NCI-H345 (cell line): ENCODE data around the gene CREBBP.
A peak's percentile ranks its signal among the peaks of the same experiment; 100 is the strongest.

Experiments used
- DNase-seq: peaks from one replicate; lab custom pipeline; 2025; lab: John Stamatoyannopoulos, UW

CREBBP gene

DNA sequence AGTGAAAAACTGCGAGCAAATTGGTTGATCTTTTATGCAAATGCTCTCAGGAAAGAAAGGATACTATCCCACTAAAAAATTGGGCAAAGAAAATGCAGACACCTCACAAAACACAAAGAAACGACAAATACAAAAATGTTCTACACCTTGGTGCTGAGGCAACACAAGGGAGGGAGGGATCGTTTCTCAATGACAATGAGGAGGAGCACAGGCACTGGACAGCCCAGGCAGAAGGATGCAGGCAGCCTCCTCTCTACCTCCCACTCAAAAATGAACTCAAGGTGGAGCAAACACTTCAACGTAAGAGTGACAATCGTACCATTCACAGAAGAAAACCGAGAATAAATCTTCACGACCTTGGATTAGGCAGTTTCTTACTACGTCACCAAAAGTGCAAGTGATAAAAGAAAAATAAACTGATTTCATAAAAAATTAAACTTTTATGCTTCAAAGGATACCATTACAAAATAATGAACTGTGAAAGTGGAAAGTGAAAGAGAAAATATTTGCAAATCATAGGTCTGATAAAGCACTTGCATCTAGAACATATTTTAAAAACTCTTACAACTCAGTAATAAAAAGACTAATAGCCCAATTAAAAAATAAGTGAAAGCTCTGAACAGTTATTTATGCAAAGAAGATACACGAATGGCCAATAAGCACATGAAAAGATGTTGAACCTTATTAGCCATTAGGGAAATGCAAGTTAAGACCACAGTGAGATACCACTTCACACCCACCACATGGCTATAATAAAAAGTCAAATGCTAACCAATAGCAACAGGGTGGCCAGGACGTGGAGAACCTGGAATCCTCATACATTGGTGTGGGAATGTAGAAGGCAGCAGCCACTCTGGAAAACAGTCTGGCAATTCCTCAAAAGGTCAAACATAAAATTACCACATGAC is 82.4 kb downstream of the CREBBP start:
- no peak for DNase-seq

DNA sequence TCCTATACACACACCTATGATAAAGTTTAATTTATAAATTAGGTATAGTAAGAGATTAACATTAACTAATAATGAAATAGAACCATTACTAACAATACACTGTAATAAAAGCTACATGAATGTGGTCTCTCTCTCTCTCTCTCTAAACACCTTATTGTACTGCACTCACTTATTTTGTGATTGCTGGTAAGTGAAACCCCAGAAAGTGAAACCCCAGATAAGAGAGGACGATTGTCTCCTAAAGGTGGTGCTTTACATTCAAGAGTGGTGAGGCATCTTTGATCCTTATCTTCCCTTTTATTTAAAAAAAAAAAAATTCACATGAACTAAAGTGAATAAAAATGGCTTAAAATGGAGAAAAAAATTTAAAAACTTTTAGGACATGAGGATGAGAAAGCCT is 83.0 kb downstream of the CREBBP start:
- no peak for DNase-seq

DNA sequence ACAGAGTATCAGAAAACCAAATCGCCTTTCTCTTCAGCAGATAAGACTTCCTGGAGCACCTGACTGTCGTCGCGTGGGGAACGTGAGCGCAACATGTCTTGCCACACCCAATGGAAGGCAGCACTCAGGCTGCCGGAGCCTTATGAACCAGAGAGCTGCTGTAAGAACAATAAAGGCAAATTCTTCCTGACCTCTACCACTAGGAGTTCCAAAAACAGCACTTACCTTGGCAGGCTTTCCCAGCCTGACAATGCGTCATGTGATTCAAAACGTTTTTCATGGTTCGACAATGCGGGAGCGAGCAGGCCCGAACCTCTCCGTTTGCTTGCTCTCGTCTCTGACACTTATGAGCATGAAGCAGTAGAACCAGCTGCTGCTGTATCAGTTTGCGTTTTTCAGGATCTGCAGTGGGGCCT is 87.3 kb downstream of the CREBBP start:
- DNase-seq = no peak

DNA sequence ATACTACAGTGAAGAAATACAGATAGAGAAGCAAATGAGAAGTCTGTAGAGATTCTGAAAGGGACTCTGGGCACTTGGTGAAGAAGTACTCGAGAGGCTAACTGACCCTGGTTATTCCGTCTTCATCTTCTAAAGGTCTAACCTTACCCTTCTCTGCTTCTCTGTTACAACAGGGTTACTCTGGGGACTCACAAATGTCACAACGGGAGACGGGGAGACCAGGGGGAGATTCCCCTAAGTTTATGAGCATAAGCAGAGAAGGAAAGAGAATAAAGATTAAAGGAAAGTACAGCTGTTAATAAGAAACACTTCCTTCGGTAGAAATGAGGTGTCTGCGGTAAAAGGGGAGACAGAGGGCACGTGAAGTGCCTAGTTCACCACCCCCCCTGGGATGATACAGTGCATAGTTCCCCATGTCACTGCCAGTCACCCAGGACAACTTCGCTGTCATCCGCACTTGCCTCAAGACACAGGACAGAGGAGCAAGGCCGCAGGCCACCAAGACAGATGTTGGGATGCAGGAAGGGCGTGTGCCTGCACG is 88.0 kb downstream of the CREBBP start:
- DNase-seq = no peak

DNA sequence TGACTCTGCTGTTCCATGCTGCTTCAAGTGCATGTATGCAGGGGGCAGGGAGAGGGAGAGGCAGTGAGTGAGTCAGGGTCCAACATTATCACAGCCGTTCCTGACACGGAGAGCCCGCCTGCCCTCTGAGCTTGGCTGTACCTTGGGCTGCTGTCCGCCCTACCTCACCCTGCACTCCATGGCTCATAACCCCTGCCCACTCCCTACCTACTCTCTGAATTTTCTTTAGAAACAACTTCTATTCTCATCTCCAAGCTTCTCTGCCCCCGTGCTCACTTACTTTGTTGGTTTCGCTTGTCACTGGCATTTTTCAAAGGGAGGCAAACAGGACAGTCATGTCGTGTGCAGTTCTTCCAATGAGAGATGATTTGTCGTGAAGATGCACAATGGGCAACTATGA is 88.8 kb downstream of the CREBBP start:
- DNase-seq = no peak

DNA sequence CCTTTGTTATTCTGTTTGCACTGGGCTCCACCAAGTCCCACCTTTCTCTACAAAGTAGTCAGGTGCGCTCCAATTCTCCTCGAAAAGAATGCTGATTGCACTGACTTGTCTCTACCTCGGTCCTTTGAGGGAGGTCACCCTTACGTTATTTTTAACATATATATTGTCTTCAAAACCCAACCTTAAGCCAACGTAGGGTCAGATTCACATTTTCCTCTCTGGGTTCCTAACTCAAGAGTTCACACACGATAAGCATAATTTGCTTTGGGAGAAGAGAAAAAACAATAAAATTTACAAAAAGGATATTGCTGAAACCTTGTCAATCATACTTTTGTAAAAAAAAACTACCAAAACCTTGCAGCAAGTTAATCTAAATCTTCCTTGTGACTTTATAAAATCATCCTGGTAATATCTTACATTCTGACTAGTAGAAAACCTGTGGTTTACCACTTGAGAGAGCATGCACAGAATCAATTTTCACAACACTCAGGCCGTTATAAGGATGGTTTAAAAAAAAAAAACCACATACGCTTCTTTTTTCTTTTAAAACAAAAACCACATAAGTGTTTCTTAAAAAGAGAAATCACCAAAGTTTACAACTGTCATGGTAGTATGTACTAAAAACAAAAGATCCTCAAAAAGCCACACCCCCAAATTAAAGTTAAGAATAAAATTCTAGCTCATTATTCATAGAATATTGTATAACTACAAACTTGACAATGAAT is 91.0 kb downstream of the CREBBP start:
- no peak for DNase-seq

DNA sequence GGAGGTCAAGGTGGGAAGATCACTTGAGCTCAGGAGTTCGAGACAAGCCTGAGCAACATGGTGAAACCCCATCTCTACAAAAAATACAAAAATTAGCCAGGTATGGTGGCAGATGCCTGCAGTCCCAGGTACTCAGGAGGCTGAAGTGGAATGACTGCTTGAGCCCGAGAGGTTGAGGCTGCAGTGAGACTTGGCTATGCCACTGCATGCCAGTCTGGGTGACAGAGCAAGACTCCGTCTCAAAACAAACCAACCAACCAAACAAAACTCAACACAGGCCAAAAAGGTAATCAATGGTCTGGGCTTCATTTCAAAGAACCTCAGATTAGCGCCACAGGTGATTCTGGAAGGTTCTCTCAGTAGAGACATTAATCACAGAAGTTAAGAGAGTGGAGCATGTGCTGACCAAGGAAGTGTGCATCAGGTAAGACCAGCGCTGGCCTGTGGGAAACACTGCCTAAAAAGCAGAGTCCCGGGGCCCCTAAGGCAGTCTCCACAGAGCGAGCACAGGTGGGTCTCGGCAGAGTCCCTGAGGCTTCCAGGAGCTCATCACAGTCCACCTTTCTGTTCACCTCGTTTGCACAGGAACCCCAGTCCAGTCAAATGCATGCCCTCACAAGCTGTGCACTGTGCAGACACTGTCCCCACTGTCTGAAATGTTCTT is 91.7 kb downstream of the CREBBP start:
- no peak for DNase-seq

DNA sequence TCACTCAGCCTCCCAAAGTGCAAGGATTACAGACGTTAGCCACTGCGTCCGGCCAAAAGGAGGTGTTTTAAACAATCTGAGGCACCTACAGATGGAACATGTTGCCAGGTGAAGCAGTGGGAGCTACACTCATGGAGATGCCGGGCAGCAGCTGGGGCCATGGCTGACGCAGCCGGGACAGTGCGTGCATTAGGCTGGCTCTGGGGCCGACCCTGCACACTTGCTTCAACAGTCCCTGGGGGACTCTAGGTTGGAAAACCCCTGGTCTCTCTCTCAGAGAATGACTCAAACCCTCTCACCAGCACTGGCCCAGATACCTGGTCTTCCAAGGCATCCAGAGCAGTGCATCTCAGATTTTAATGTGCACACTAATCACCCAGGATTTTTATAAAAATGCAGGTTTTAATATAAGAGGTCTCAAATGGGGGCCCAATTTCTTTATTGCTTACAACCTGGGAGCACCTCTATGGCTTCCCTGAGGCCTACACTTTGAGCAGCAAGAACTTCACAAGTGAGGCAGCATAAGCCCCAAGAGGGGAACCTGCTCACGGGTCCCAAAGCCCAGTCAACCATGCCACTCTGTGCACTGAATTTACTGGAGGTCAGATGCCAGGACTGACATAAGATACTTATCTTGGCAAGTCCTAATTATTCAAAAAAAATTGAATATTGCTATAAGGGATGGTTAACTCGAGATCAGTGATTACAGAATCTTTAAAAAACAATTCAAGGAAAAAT is 92.4 kb downstream of the CREBBP start:
- DNase-seq = no peak

DNA sequence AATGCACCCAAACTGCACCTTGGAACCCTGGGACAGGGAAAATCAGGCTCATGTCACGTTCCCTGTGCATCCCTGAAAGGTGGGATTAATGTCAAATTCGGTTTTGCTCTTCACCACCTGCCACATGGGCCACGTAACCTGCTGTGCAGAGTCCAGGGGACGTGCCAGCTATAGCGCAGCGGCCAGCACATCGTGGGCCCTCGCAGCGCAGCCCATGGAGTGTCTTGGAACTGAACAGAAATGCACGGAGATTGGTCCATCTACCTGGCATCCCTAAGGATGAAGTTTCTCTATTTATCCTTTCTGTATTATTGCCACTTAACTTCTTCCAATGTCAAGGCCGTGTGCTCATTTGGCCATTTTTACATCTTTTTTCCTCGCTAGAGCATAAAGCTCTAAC is 95.1 kb downstream of the CREBBP start:
- no peak for DNase-seq

DNA sequence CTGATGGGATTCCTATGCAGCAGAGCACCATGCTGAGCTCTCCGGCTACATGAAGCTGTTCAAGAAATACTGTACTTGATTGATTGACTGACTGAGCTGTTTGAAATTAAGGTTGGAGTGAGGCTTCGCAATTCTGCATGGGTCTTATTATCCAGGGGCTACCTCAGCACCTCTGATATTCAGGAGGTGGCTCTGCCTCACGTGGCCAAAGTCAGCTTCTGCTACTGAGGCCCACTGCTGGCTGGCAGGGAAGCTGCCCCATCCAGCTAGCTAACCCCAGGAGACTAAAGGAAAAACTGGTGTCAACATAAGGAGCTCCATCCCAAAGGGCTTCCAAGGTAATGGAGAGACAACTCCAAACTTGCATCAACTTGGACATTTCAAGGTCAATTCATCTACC is 97.0 kb downstream of the CREBBP start:
- no peak for DNase-seq

DNA sequence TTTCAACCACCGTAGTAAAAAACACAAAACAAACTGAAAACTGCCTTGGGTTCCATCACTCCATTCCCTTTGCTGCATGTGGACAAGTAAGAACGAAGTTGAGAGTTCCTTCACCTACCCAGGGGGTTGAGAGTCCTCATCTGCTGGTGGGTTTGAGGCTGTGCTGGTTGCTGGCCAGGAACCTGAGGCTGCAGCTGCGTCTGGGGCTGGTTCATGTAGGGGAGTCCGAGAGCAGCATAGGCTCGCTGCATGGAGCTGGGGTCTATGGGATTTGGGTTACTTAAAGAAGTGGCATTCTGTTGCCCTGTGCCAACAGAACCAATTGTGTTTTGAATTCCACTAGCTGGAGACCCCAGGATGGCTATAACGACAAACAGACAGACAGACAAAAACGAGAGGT is 97.9 kb downstream of the CREBBP start:
- DNase-seq = no peak

DNA sequence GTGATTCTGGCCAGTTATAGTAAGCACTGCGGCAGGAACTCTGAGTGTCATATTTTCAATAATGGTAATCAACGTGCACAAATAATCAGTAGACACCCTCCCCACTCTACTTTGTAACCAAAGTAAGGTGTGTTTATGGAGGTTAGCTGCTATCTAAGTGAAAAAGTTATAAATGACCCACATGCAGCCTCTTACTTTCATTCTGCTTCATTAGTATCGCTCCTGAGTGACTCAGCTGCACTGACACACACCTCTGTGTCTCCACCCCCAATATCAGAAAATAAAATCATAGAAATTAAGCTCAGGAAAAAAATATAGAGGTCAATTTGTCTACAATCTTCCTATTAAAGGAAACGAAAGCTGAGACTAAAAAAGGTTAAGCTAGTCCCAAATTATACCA is 99.1 kb downstream of the CREBBP start:
- no peak for DNase-seq

DNA sequence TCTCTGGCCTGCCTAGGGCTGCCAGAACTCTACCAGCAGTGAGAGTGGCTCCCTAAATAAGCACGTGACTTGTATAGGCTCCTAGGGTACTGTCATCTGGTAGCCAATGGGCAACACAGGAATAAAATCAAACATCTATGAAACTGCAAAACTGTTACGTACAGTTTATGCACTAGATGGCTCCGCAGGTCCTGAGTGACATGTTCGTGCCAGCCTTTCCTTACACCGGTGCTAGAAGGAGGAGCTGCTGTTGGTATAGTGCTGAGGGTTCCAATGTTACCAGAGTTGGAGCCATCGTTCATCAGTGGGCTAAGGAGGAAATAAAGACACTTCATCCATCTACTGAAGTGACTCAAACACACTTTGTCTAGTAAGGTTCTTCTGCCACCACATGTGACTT is 99.9 kb downstream of the CREBBP start:
- peak; percentile 33 for DNase-seq

DNA sequence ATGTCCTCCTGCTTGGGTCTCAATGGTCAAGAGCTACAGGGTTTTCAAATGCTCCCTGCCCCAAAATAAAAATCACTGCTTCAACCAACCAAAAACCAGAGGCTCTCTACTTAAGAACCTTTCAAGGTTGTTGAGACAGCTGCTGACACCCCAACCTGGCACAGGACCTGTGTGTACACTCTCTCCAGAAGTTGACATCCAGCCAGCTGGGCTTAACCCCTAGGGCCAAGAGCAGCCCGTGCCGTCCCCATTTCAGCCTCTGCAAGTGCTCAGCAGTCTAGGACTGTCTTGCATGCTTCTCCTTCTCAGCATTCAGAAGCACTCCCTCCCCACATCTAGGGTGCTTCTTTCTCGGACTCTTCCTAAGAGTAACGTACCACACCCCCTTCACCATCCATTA is 104.2 kb downstream of the CREBBP start:
- DNase-seq = no peak

DNA sequence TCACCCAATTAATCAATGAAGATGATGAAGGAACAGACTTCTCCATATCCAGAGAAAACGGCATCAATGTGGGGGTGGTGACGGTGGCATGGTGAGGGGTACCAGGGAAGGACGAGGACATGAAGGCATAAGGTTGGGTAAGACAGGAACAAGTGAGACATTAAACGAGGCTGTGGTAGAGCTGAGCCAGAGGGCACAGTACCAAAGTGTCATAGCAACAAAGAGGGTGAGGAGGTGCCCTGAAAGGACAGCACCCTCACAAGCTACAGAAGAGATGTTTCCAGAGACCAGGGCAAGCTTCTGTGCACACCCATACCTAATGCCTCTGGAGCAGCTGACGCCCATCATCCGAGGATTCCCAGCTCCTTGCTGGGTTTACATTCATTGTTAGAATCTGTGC is 105.7 kb downstream of the CREBBP start:
- DNase-seq = no peak

DNA sequence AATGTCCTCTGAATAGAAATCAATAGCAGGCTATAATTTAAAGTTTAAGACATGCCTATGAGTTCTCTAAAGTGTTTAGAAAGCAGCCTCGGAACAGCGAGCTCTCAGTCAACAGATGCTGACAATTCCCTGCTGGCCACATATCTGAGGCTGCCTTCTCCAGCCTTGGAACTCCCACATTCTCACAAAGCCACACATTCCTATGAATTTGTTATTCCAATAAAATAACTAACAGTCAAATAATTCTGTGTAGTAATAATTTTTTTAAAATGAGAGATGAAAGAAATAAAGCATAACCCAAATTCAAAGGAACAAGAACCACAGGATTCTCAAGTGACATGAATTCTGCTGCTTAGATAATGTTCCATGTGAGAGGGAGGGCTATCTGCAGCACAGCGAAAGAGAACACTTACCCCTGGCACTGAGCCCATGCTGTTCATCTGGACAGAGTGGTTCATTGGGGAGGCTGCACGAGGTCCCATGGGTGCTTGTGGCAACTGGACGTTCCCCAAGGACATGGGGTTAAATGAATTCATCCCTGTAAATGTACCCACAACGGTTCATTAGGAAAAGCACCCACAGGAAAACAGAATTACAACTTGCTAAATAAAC is 106.3 kb downstream of the CREBBP start:
- peak; percentile 15 for DNase-seq

DNA sequence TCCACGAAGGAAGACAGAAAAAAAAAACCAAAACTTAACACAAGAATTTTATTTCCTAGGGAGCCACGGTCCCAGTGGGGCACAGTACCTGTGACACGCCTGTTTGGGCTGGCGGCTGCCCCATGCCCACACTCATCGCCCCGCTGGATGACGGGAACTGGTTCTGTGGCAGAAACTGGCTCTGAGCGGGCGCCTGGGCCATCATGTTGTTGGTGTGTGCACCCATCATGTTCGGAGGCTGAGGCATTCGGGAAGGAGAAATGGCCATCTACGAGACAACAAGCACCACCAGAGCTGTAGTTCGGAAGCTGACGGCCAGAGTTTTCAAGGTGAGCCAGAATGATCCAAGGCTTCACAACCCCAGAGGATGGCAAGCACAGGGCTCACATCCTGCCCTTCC is 106.8 kb downstream of the CREBBP start:
- DNase-seq = no peak

DNA sequence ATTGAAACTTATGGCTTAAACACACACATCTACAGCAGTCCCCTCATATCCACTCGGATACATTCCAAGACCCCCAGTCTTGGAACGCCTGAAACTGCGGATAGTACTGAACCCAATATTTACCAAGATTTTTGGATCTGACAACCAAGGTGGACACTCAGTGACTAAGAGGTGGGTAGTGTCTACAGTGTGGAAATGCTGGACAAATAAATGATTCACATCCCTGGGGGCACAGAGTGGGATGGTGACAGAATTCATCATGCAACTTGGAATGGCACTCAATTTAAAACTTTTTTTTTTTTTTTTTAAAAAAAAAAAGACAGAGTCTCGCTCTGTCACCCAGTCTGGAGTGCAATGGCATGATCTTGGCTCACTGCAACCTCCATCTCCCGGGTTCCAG is 109.0 kb downstream of the CREBBP start:
- no peak for DNase-seq

DNA sequence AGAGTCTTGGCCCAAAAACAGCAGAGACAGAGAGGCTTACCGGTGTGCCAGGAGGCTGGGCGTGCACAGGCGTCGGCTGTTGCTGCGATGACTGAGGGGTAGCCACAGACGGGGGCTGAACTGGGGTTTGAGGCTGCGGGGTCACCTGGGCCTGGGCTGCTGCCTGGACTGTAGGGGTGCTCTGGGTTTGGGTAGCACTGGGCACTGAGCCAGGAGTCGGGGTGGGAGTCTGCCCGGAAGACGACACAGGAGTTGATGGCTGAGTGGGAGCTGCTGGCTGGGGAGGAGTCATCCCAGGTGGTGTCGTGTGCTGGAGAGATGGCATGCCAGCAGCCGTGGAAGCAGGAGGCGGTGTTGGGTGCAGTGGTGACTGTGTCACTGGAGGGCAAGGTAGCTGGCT is 110.0 kb downstream of the CREBBP start:
- no peak for DNase-seq

DNA sequence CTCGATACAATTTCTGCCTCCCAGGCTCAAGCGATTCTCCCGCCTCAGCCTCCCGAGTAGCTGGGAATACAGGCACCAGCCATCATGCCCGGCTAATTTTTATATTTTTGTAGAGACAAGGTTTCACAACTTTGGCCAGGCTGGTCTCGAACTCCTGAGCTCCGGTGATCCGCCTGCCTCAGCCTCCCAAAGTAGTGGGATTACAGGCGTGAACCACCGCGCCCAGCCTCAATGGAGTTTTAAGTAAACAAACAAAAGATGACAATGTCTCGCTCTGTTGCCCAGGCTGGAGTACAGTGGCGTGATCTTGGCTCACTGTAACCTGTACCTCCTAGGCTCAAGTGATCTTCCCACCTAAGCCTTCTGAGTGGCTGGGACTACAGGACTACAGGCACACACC is 110.6 kb downstream of the CREBBP start:
- DNase-seq = no peak

DNA sequence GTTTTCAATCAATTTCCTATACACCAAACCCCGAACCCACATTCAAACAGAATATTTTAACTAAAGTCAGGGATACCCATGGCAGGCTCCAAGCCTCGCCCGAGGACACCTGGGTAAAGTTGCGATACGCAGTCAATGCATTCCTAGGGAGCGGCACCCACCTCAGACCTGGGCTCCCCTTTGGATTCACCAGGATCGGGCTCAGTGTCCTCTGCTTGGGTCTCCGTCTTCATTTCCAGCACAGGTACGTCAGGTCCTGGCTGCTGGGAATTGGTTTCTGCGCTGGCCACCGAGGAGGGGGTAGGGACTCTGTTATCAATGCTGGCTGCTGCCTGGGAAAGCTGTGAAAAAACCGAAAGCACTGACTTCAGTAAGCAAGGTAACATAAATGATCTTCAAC is 111.5 kb downstream of the CREBBP start:
- DNase-seq = no peak
